Osteocyte (in vitro differentiated cells): Measurements from ENCODE around the gene CNOT2. TPM values are rescaled to one million over a fixed set of nuclear protein-coding genes. Genes with fewer than 3 reads are reported as not detected.

Experiments
- DNase-seq: peaks from one replicate; pipeline ENCODE4 v3.0.0; 2021; ENCODE audit warnings: mixed read lengths; ENCODE audit not compliant: unreplicated experiment; ENCODE audit errors: extremely low spot score
- H3K27ac Mint-ChIP-seq: one replicate; pipeline ENCODE4 v1.8.0; 2021; ENCODE audit warnings: mild to moderate bottlenecking, mixed read lengths; ENCODE audit not compliant: unreplicated experiment
- H3K27me3 Mint-ChIP-seq: one replicate; pipeline ENCODE4 v1.8.0; 2021; ENCODE audit warnings: mixed read lengths; ENCODE audit not compliant: unreplicated experiment
- H3K36me3 Mint-ChIP-seq: one replicate; pipeline ENCODE4 v1.8.0; 2021; ENCODE audit warnings: mixed read lengths; ENCODE audit not compliant: unreplicated experiment
- H3K4me1 Mint-ChIP-seq: one replicate; pipeline ENCODE4 v1.8.0; 2021; ENCODE audit warnings: mixed read lengths; ENCODE audit not compliant: unreplicated experiment
- H3K4me3 Mint-ChIP-seq: one replicate; pipeline ENCODE4 v1.8.0; 2021; ENCODE audit warnings: mild to moderate bottlenecking, moderate library complexity, mixed read lengths; ENCODE audit not compliant: unreplicated experiment
- H3K9me3 Mint-ChIP-seq: one replicate; pipeline ENCODE4 v1.8.0; 2021; ENCODE audit warnings: mixed read lengths; ENCODE audit not compliant: unreplicated experiment
- long read RNA-seq: library from polyadenylated mRNA; unstranded; transcript quantifications from one replicate; pipeline ENCODE4 v2.0.0, GENCODE V29; 2021
- total RNA-seq: library from RNA; stranded (reverse); gene quantifications from 2 replicates; pipeline ENCODE4 v1.2.1, GENCODE V29; 2021
- TF ChIP-seq, protein P1 (sequence below): fragments of 200-600 bp; sonication (generic); IDR thresholded peaks from 2 replicates; pipeline ENCODE4 v1.5.0; 2021; ENCODE audit warnings: antibody characterized with exemption, mild to moderate bottlenecking, moderate library complexity

CNOT2 gene, protein sequence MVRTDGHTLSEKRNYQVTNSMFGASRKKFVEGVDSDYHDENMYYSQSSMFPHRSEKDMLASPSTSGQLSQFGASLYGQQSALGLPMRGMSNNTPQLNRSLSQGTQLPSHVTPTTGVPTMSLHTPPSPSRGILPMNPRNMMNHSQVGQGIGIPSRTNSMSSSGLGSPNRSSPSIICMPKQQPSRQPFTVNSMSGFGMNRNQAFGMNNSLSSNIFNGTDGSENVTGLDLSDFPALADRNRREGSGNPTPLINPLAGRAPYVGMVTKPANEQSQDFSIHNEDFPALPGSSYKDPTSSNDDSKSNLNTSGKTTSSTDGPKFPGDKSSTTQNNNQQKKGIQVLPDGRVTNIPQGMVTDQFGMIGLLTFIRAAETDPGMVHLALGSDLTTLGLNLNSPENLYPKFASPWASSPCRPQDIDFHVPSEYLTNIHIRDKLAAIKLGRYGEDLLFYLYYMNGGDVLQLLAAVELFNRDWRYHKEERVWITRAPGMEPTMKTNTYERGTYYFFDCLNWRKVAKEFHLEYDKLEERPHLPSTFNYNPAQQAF
- 60.9 and 73.8 TPM in 2 replicates for total RNA-seq
- long read RNA-seq, transcript CNOT2-201 (16 exons, 3,282 nt) = major isoform, 304 of 452 reads
- long read RNA-seq, transcript CNOT2-236 (10 exons, 1,545 nt) = minor isoform, 17 of 452 reads
- long read RNA-seq, partial matches to known transcripts = 39 of 452 reads
- long read RNA-seq, other reads (novel, unspliced or antisense) = 86 of 452 reads

DNA sequence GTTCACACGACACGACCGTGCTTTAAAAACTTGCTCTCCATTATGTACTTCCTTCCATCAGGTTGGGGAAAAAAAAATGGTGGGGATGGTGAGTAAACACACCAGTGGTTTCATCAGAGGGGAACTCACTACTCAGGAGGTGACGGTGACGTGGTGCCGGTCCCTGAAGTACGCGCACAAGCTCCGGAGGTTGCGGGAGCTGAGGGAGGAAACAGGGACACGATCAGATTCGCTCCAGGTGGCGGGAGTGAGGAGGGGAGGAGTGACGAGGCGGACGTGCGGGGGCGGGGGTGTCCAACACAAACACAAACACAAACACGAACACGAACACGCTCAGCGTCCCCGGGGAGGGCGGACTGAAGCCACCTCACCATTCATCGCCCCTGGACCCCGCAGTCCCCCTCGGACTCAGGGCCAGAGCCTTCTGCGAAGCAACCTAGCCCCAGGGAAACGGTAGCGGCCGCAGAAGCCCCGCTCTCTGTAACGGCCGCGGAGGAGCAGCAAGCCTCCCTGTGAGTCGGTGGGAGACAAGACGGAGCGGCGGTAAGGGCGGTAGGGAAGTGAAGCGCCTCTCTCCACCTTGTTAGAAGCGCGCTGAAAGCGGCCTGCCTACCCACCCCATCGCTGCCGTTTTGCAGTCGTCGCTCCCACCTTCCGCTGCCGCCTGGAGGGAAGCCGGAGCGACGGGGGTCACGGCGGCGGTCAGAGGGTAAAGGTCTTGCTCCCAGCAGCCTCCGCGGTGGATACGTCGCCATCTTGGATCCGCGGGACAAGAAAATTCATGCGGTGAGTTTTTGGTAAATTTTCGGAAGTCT is at the start of gene CNOT2:
CNOT2 (plus strand) TSS at position 739 of the 815 bp plus-strand sequence. CDS start 34,794 bp downstream, outside the sequence.
- H3K36me3 Mint-ChIP-seq = peaks cover 21% of the 10 kb centered on the region
- DNase-seq = peak; percentile 93
- H3K4me1 Mint-ChIP-seq = peaks cover 50% of the 10 kb centered on the region
- H3K4me3 Mint-ChIP-seq = peak within 1 kb of the TSS; percentile 96
- peak within 1 kb of the TSS; percentile 98 for H3K27ac Mint-ChIP-seq
- TF ChIP-seq, protein P1, sequence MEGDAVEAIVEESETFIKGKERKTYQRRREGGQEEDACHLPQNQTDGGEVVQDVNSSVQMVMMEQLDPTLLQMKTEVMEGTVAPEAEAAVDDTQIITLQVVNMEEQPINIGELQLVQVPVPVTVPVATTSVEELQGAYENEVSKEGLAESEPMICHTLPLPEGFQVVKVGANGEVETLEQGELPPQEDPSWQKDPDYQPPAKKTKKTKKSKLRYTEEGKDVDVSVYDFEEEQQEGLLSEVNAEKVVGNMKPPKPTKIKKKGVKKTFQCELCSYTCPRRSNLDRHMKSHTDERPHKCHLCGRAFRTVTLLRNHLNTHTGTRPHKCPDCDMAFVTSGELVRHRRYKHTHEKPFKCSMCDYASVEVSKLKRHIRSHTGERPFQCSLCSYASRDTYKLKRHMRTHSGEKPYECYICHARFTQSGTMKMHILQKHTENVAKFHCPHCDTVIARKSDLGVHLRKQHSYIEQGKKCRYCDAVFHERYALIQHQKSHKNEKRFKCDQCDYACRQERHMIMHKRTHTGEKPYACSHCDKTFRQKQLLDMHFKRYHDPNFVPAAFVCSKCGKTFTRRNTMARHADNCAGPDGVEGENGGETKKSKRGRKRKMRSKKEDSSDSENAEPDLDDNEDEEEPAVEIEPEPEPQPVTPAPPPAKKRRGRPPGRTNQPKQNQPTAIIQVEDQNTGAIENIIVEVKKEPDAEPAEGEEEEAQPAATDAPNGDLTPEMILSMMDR = no peak
- H3K9me3 Mint-ChIP-seq = no peaks in the 10 kb centered on the region
- no peaks in the 10 kb centered on the region for H3K27me3 Mint-ChIP-seq

DNA sequence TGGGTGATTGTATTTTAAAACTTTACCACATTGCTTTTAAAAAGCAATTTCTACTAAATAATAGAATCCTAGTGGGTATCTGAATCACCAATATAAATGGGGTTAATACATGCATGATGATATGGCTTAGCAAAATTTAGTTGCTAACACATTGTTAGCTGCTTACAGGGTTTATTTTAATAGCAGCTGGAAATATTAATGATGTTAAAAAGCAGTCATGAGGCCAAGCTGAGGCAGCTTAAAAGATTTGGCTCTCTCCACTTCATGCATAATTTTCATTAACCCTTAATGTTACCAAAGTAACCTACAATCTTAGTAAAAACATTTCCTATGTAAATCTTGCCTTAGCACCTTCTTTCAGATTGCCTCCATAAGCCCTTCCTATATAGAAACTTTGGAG is 49.2 kb upstream of the CNOT2 start:
- TF ChIP-seq, protein P1 = no peak
- Mint-ChIP-seq H3K9me3 (peaks cover 3% of the 10 kb centered on the region), H3K4me1 (peaks cover 19% of the 10 kb centered on the region), H3K27ac (no peak overlapping the region), H3K27me3 (no peaks in the 10 kb centered on the region), H3K36me3 (peaks cover 2% of the 10 kb centered on the region), H3K4me3 (no peak overlapping the region)
- no peak for DNase-seq

DNA sequence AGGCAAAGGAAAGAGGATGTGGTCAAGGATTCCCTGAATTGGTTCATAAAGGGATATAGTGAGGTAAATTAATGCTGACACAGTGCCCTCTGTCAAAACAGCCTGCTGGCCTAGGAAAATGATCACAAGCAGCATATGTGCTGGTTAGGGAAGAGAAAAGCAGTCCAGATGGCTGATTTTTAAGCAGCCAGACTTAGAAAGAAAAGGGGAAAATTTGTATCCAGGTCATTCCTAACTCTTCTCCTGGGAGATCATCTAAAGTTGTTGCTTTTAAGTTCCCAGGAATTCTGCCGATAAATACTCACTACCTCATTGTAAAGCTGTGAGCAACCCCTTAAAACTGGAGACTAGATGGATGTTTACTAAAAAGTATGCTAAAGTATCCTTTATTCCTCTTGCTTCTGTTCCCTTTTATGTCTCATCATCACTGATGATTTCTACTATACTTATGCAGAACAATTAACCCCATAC is 46.4 kb upstream of the CNOT2 start:
- Mint-ChIP-seq H3K27me3 (no peaks in the 10 kb centered on the region), H3K4me3 (no peak overlapping the region), H3K9me3 (no peaks in the 10 kb centered on the region), H3K27ac (peak overlapping the region; percentile 65), H3K4me1 (peaks cover 16% of the 10 kb centered on the region), H3K36me3 (peaks cover 2% of the 10 kb centered on the region)
- no peak for DNase-seq
- TF ChIP-seq, protein P1 = no peak

DNA sequence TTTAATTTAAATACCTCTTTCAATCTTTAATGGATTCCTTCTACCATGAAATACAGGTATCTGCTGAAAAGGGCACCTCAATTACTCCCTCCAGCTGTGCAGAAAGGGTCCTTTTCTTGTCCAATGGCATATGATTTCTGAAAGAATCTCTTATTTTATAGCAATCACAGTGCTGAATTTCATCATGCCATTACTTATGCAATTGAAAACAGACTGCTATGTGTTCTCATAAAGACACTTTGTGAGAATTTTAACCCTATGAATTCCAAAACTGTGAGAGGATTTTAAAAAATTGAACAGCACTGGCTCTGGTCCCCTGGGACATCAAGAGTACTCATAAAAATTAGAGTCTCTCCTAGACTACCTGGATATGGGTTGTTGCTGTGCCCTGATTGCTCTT is 45.9 kb upstream of the CNOT2 start:
- H3K4me3 Mint-ChIP-seq = no peak overlapping the region
- TF ChIP-seq, protein P1 = no peak

More for the DNA sequence above, 45.9 kb upstream of the CNOT2 start:
- Mint-ChIP-seq H3K27ac (peak overlapping the region; percentile 65), H3K9me3 (no peaks in the 10 kb centered on the region), H3K4me1 (peaks cover 16% of the 10 kb centered on the region), H3K27me3 (no peaks in the 10 kb centered on the region), H3K36me3 (peaks cover 2% of the 10 kb centered on the region)
- DNase-seq = no peak
